ENCODE measurements around the gene BMAL1.

GRCh38 chr11:13290221-13290980 lies 12.8 kb downstream of the BMAL1 start:
- no peak for TF ChIP-seq POLR2A (IDR thresholded peaks at IDR 0.05; ENCODE audit: low read depth, low read length)
- TF ChIP-seq TAF1 (IDR thresholded peaks at IDR 0.05; ENCODE audit: borderline replicate concordance, low read depth, low read length), result no peak
- no peak for TF ChIP-seq POLR2AphosphoS5 (IDR thresholded peaks at IDR 0.05; ENCODE audit: low read depth, low read length)
